CD4-positive, alpha-beta T cell (primary cell): ENCODE data around the gene ILDR1. TPM values are rescaled to one million over a fixed set of nuclear protein-coding genes. Genes with fewer than 3 reads are reported as not detected.

Experiments used
- ATAC-seq: fragments of 200-7000 bp; cut with Tn5 transposase; one replicate; pipeline ENCODE4 v1.10.0; 2022; ENCODE audit warnings: mild to moderate bottlenecking; ENCODE audit not compliant: poor library complexity
- CTCF ChIA-PET: fragments of 350-600 bp; sonication (Branson Sonifier 250); formaldehyde crosslinking; loops from one replicate; lab custom pipeline; 2021; ENCODE audit warnings: antibody characterized with exemption, inconsistent platforms; lab: Charles Lee
- POLR2A ChIA-PET: fragments of 350-600 bp; sonication (Branson Sonifier 250); formaldehyde crosslinking; loops from one replicate; lab custom pipeline; 2021; ENCODE audit warnings: antibody characterized with exemption, inconsistent platforms; lab: Charles Lee
- DNase-seq, 14 experiments: peaks; one replicate each; pipeline ENCODE4 v3.0.0-alpha.2; 2013 to 2020; ENCODE audit warnings: mixed read lengths in 2 of 14
- H3K27ac ChIP-seq, 2 donors: one replicate each; pipeline versions ENCODE4 v1.5.1 to v1.7.0; 2013; ENCODE audit warnings: low read length in 2 of 2, low read depth in 1 of 2, mild to moderate bottlenecking in 1 of 2
- H3K27me3 ChIP-seq, 2 experiments: 1 replicate in 1 of 2; 2 replicates in 1 of 2; pipeline versions ENCODE4 v1.6.1 to v1.7.0; 2013; ENCODE audit warnings: low read length in 2 of 2, control low read depth in 1 of 2, mild to moderate bottlenecking in 1 of 2, moderate library complexity in 1 of 2; ENCODE audit not compliant: insufficient read depth in 2 of 2, control insufficient read depth in 1 of 2
- H3K36me3 ChIP-seq: one replicate; pipeline ENCODE4 v1.6.1; 2013; ENCODE audit warnings: low read length, control low read depth; ENCODE audit not compliant: insufficient read depth
- H3K4me1 ChIP-seq: one replicate; pipeline ENCODE4 v1.6.1; 2013; ENCODE audit warnings: low read length, control low read depth; ENCODE audit not compliant: insufficient read depth
- H3K4me3 ChIP-seq: one replicate; pipeline ENCODE4 v1.5.1; 2013; ENCODE audit warnings: mild to moderate bottlenecking, low read length, moderate library complexity
- H3K9me3 ChIP-seq, 2 experiments: 1 replicate in 1 of 2; 2 replicates in 1 of 2; pipeline versions ENCODE4 v1.6.1 to v1.7.0; 2013; ENCODE audit warnings: low read length in 2 of 2, mild to moderate bottlenecking in 2 of 2, control low read depth in 1 of 2, moderate library complexity in 1 of 2; ENCODE audit not compliant: control insufficient read depth in 1 of 2, insufficient read depth in 1 of 2
- H3K27ac Mint-ChIP-seq: one replicate; pipeline ENCODE4 v1.8.0; 2020; ENCODE audit warnings: mixed read lengths
- H3K27me3 Mint-ChIP-seq: one replicate; pipeline ENCODE4 v1.8.0; 2021; ENCODE audit warnings: mixed read lengths
- H3K36me3 Mint-ChIP-seq: one replicate; pipeline ENCODE4 v1.8.0; 2021; ENCODE audit warnings: low read depth, mixed read lengths
- H3K4me1 Mint-ChIP-seq: one replicate; pipeline ENCODE4 v1.8.0; 2021; ENCODE audit warnings: low read depth, mixed read lengths
- H3K4me3 Mint-ChIP-seq: one replicate; pipeline ENCODE4 v1.8.0; 2020; ENCODE audit warnings: mild to moderate bottlenecking, mixed read lengths
- H3K9me3 Mint-ChIP-seq: one replicate; pipeline ENCODE4 v1.8.0; 2020; ENCODE audit warnings: mixed read lengths
- intact Hi-C, 2 experiments: fragments of 100-400 bp; cut with DNase I in 1 of 2; cut with micrococcal nuclease in 1 of 2; formaldehyde crosslinking; loops; one replicate each; pipeline versions ENCODE4 v1.15.1 to v1.9.0; 2023 to 2025; cut with DNase I, micrococcal nuclease
- total RNA-seq, 174 experiments: library from RNA in 2 of 174; stranded (reverse) in 2 of 174; gene quantifications; one replicate each; pipeline ENCODE4 v1.2.3 and lab custom pipeline; 2021 to 2026
- TF ChIP-seq, protein P1 (sequence below): fragments of 200-600 bp; IDR thresholded peaks from one replicate; pipeline ENCODE4 v1.8.0; 2022; ENCODE audit warnings: antibody characterized with exemption, mild to moderate bottlenecking

The ILDR1 gene
- total RNA-seq, 2 experiments from 2014 or later: not detected

GRCh38 chr3:121992601-121993560 is 29.2 kb downstream of the ILDR1 start:
- H3K9me3 ChIP-seq: peaks cover 0 to 5% of the 10 kb centered on the region in 2 experiments
- H3K27ac ChIP-seq: no peak overlapping the region
- H3K36me3 ChIP-seq: no peaks in the 10 kb centered on the region
- Mint-ChIP-seq H3K27ac (no peak overlapping the region), H3K4me1 (peaks cover 10% of the 10 kb centered on the region), H3K4me3 (no peak overlapping the region), H3K36me3 (no peaks in the 10 kb centered on the region), H3K27me3 (no peaks in the 10 kb centered on the region), H3K9me3 (no peaks in the 10 kb centered on the region)
- POLR2A ChIA-PET: no interaction called here
- CTCF ChIA-PET: no interaction called here
- intact Hi-C loops: no loop called here
- H3K4me3 ChIP-seq: no peak overlapping the region
- no peak for ATAC-seq
- no peaks in the 10 kb centered on the region for H3K27me3 ChIP-seq
- H3K4me1 ChIP-seq: peaks cover 11% of the 10 kb centered on the region
- TF ChIP-seq, protein P1, sequence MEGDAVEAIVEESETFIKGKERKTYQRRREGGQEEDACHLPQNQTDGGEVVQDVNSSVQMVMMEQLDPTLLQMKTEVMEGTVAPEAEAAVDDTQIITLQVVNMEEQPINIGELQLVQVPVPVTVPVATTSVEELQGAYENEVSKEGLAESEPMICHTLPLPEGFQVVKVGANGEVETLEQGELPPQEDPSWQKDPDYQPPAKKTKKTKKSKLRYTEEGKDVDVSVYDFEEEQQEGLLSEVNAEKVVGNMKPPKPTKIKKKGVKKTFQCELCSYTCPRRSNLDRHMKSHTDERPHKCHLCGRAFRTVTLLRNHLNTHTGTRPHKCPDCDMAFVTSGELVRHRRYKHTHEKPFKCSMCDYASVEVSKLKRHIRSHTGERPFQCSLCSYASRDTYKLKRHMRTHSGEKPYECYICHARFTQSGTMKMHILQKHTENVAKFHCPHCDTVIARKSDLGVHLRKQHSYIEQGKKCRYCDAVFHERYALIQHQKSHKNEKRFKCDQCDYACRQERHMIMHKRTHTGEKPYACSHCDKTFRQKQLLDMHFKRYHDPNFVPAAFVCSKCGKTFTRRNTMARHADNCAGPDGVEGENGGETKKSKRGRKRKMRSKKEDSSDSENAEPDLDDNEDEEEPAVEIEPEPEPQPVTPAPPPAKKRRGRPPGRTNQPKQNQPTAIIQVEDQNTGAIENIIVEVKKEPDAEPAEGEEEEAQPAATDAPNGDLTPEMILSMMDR: no peak
- DNase-seq: no peak

DNA sequence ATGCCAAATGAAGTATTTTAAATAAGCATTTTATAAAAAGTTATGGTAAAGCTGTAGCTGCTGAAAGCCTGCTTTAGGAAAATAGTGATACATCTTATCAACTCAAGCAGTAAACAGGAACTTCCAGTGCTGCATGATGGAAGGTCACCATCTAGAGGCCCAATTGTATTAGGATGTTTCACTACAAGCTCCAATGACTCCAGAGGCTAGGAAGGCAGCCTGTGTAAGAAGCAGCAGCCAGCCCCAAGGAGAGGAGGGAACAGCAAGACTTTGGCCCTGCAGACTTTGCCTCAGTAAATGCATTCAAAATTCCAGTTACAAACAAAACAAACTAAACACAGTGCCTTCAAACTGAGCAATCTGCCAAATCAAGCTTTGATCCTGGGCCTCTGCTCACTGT is 32.1 kb downstream of the ILDR1 start:
- intact Hi-C loops: no loop called here
- TF ChIP-seq, protein P1: no peak
- no peaks in the 10 kb centered on the region for H3K36me3 Mint-ChIP-seq
- H3K4me1 Mint-ChIP-seq: no peaks in the 10 kb centered on the region
- no peak overlapping the region for H3K27ac Mint-ChIP-seq
- no peak overlapping the region for H3K27ac ChIP-seq
- ChIA-PET POLR2A (no interaction called here), CTCF (no interaction called here)
- H3K9me3 Mint-ChIP-seq: no peaks in the 10 kb centered on the region
- DNase-seq (no peak), ATAC-seq (no peak)
- H3K27me3 ChIP-seq: peaks cover 0 to 3% of the 10 kb centered on the region in 2 experiments
- H3K4me1 ChIP-seq: peaks cover under 1% of the 10 kb centered on the region
- no peaks in the 10 kb centered on the region for H3K36me3 ChIP-seq
- no peaks in the 10 kb centered on the region for H3K27me3 Mint-ChIP-seq
- no peak overlapping the region for H3K4me3 Mint-ChIP-seq
- H3K4me3 ChIP-seq: no peak overlapping the region
- H3K9me3 ChIP-seq: peaks cover 0 to 5% of the 10 kb centered on the region in 2 experiments

- H3K36me3 ChIP-seq: no peaks in the 10 kb centered on the region
- TF ChIP-seq, protein P1: no peak
- no peak overlapping the region for H3K27ac Mint-ChIP-seq
- H3K36me3 Mint-ChIP-seq: peaks cover 7% of the 10 kb centered on the region
- intact Hi-C loops: no loop called here
- peaks cover 3 to 8% of the 10 kb centered on the region in 2 experiments for H3K9me3 ChIP-seq
- peaks cover 8% of the 10 kb centered on the region for H3K9me3 Mint-ChIP-seq
- H3K4me3 ChIP-seq: no peak overlapping the region
- H3K4me1 ChIP-seq: no peaks in the 10 kb centered on the region
- no peak for DNase-seq
- peaks cover 0 to 3% of the 10 kb centered on the region in 2 experiments for H3K27me3 ChIP-seq
- H3K4me3 Mint-ChIP-seq: no peak overlapping the region
- H3K27me3 Mint-ChIP-seq: no peaks in the 10 kb centered on the region
- no peaks in the 10 kb centered on the region for H3K4me1 Mint-ChIP-seq
- H3K27ac ChIP-seq: no peak overlapping the region
- ChIA-PET CTCF (no interaction called here), POLR2A (no interaction called here)
- ATAC-seq: no peak
Measured at GRCh38 chr3:121988146-121988545, 33.9 kb downstream of the ILDR1 start.
